NCI-H2029 treated with DMSO at 0.1 percent for 48 hours (cell line): Measurements from ENCODE around the gene PDLIM3.
A peak's percentile ranks its signal among the peaks of the same experiment; 100 is the strongest.
"Not testable (repeated sequence)": the region's sequence is repeated elsewhere in the genome, so short reads cannot be mapped to it uniquely, and the experiment has no call there.

Experiments
- DNase-seq: peaks from one replicate; lab custom pipeline; 2025; lab: John Stamatoyannopoulos, UW

The PDLIM3 gene

DNA sequence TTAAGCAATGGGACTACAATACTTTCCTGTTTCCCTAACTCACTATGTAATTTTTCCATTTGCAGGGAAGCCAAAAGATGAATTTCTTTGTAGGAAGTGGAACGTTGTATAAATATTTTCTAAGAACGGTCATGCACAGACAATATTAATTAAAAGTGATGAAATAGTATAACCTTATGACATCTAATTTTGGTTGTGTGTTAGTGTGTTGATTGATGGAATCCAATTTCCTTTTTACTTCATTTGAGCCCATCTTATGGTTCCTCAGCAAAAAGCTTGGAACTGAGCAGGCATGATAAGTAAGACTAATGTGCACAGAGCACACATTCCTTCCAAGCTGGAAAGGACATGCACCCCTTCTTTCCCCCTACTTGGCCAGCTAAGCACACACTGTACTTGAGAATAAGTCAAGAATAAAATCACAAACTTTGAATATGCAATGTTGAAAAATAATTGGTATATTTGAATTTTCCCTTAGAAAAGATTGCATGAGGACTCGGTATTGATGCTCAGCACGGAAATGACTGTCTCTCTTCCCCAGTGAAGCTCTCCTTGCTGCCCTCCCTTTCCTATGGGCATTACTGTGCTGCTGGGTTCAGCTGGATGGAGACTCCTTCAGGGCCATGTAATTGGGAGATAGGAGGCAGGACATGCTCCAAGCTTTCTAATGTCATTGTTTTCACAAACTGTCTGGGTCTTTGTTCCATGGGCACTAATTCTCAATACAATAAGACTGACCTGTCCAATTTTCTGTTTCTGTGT lies 19.2 kb upstream of the PDLIM3 start:
- DNase-seq: no peak

DNA sequence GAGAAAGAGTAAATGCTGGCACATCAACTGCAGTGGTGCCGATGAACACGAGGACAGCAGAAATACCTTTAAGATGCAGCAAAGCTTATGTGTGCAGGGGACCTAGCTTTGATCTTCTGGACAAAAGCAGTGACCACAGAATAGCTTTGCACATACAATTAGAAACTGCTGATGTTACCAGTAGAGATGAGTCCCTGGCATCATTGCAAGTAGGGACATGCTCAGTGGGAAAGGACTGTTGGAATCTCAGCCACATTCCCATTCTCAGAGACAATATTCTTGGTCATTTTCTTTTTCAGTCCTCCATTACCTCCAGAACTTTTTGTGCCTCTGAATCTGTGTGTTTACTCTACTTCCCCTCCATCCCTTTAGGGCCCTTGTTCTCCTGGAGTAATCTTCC lies 16.9 kb upstream of the PDLIM3 start:
- no peak for DNase-seq

- no peak for DNase-seq
Measured at GRCh38 chr4:185550933-185551332, 15.6 kb upstream of the PDLIM3 start.

- no peak for DNase-seq
Measured at GRCh38 chr4:185549095-185549639, 13.9 kb upstream of the PDLIM3 start.

GRCh38 chr4:185548587-185548986 lies 13.3 kb upstream of the PDLIM3 start:
- no peak for DNase-seq

DNA sequence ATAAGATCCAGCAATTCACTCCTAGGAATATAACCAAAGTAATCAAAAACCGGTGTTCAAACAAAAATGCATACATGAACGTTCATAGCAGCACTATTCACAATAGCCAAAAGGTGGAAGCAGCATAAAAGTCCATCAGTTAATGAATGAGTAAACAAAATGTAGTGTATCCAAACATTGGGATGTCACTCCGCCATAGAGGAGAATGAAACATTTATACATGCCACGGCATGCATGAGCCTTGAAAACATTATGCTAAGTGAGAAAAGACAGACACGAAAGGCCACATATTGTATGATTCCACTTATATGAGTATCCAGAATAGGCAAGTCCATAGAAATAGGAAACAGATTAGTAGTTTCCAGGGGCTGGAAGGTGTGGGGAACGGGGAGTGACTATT lies 11.0 kb upstream of the PDLIM3 start:
- DNase-seq: no peak

GRCh38 chr4:185542626-185543315 lies 7.5 kb upstream of the PDLIM3 start:
- DNase-seq: no peak

DNA sequence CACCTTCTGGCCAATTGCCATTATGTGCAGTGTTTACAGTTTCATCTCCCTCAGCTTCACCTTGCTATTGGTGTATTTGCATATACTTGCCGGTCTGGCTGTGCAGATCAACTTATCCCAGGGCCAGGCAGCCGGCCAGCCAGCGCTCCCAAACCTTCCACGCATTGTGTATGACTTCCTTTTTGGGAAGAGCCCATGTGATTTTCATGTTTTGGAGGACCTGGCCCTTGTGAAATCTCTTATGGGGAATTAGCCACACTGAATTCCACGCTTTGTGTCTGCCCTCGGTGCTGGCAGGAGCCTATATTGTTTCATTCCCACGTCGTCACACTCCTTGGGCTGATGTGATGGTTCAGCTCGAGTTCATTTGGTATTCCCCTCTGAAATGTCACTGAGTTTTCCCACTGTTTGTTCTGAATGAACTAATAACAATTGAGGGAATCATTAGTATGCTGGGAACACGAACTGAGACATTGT lies 6.0 kb upstream of the PDLIM3 start:
- no peak for DNase-seq

GRCh38 chr4:185540487-185541120 lies 5.3 kb upstream of the PDLIM3 start:
- no peak for DNase-seq

DNA sequence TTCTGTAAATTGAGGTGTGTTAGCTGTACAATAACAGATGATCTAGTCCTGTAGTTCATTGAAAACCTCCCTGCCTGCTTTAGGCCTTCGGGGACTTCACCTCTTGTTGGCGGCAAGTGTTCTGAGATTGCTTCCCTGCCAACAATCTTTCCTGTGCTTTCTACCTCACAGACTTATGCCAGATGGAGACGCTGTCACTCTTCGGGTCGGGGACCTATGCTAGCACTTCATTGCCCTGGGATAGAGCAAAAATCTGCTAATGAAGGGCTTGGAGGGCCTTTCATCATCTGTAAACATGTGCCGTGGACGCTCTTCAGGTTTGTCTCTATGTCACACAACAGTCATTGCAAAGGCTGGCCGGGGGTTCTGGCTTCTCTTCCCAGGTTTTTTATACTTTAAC lies 4.7 kb upstream of the PDLIM3 start:
- DNase-seq: no peak

- DNase-seq: no peak
Measured at GRCh38 chr4:185538806-185539205, 3.5 kb upstream of the PDLIM3 start.

GRCh38 chr4:185536411-185536709 lies 1.1 kb upstream of the PDLIM3 start:
- no peak for DNase-seq

DNA sequence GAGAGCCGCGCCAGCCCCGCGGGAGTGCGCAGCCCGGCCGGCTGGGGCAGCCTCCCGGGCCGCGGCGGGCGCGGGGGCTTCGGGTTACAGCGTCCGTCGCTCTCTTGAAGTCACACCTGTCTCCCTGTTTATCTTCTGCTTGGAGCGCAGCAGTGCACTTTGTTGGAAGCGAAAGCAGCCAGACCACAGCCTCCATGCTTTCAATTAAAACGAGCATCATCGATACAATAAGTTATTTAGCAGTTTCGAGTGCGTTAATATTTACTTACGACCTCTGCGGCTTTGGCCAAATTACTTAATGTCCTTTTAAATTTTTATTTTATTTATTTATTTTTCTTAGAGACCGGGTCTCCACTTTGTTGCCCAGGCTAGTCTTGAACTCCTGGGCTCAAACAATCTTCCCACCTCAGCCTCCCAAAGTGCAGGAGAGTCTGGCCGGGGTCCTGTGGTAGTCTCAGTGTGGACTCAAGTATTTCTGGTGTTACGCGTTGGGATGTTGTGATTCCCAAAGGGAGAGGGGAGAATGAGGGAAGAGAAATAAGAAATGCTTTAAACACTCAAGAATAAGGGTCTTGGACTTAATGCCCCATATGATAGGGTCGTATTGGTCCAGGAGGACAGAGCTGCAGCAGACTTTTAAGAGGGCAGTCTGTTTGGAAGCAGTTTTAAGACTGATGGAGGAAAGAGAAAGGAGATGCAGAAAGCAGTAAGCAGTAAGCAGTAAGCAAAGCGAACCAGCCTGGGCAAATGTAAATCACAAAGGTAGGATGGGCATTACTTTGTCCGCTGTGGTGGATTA lies 504 bp upstream of the PDLIM3 start:
- peak; percentile 22 for DNase-seq

DNA sequence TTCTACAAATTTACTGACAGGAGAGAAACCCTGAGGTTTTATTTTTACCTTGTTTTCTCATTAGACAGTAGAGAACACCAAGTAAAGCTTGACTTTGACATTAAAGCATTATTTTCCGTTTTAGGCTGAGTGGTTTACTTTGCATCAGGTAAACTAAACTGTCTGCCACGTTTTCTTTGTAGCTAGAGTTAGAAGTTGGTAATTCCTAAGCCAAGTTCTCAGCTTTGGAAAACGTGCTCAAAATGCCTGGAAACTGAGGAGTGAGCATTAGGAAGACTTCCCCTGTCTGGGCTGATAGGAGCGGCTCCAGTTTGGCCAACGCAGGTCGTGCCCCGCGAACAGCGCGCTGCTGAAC lies 819 bp downstream of the PDLIM3 start:
- DNase-seq: no peak

DNA sequence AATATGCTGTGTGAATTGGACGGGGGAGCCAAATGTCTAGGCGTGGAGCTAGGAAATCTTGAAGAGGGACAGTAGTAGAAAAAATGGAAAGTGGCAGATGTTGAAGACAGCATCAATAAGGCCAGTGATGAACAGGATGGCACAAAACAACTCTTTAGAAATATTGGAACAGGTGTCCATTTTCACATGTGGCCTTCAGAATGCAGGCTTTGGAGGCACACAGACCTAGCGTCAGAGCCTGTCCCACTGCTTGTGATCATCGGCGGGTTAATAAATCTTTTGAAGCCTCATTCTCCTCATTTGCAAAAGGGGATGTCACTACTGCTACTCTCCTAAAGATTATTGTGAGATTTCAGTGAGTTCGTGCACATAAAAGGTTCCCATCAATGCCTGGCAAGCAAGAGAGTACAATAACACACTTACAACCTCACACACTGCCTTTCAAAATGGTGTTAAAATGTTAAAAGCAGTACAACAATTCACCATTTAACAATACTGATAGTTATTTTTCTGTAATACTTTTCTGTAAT lies 2.4 kb downstream of the PDLIM3 start:
- DNase-seq: no peak

GRCh38 chr4:185532293-185532692 lies 3.0 kb downstream of the PDLIM3 start:
- DNase-seq: no peak

DNA sequence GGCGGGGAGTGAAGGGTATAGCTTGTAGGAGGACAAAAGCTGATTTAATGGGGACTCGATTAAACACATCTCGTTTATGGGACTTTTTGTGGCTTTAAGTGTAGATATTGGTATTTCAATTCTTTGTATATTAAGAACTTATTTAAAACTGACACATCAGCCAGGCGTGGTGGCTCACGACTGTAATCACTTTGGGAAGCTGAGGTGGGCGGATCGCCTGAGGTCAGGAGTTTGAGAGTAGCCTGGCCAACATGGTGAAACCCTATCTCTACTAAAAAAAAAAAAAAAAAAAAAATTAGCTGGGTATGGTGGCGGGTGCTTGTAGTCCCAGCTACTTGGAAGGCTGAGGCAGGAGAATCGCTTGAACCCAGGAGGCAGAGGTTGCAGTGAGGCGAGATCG lies 3.7 kb downstream of the PDLIM3 start:
- DNase-seq: not testable (repeated sequence)

GRCh38 chr4:185529413-185529812 lies 5.9 kb downstream of the PDLIM3 start:
- no peak for DNase-seq

GRCh38 chr4:185524888-185525863 lies 10.1 kb downstream of the PDLIM3 start:
- DNase-seq: no peak

DNA sequence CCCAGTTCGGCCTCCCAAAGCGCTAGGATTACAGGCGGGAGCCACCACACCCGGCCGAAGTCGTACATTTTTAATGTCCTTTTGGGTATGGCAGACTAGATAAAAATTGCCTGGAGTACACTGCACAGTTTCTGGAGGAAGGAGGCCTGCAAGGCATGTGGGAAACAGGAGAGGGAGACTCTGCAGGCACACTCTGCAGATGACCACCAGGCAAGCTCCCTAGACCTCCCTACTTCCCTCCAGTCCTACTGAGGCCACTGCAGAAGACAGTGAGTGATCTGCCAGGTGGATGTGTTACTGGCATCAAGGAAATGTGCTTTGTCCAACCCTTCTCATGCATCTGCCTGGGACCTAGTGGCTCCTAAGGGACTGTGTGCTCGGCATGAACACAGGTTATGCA lies 11.4 kb downstream of the PDLIM3 start:
- DNase-seq: no peak

- DNase-seq: no peak
Measured at GRCh38 chr4:185522451-185522850, 12.9 kb downstream of the PDLIM3 start.
